ENCODE data around the gene LNX2.

Gene LNX2

DNA sequence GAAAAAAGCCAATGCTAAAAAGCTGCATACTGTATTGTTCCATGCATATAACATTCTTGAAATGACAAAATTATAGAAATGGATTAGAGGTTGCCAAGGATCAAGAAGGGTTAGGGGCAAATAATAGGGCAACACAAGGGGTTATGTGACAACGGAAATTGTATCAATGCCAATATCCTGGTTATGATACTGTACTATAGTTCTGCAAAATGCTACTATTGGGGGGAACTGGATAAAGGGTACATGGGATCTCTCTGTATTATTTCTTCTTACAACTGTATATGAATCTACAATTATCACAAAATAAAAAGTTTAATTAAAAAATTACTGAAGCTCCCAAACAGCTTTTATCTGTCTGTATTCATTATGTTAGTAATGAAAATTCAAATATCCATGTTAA is 31.9 kb downstream of the LNX2 start:
- TF ChIP-seq, protein P1, sequence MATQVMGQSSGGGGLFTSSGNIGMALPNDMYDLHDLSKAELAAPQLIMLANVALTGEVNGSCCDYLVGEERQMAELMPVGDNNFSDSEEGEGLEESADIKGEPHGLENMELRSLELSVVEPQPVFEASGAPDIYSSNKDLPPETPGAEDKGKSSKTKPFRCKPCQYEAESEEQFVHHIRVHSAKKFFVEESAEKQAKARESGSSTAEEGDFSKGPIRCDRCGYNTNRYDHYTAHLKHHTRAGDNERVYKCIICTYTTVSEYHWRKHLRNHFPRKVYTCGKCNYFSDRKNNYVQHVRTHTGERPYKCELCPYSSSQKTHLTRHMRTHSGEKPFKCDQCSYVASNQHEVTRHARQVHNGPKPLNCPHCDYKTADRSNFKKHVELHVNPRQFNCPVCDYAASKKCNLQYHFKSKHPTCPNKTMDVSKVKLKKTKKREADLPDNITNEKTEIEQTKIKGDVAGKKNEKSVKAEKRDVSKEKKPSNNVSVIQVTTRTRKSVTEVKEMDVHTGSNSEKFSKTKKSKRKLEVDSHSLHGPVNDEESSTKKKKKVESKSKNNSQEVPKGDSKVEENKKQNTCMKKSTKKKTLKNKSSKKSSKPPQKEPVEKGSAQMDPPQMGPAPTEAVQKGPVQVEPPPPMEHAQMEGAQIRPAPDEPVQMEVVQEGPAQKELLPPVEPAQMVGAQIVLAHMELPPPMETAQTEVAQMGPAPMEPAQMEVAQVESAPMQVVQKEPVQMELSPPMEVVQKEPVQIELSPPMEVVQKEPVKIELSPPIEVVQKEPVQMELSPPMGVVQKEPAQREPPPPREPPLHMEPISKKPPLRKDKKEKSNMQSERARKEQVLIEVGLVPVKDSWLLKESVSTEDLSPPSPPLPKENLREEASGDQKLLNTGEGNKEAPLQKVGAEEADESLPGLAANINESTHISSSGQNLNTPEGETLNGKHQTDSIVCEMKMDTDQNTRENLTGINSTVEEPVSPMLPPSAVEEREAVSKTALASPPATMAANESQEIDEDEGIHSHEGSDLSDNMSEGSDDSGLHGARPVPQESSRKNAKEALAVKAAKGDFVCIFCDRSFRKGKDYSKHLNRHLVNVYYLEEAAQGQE (IDR thresholded peaks at IDR 0.05; ENCODE audit: insufficient read depth in 1 of 2, low read depth in 2 of 2, low read length in 2 of 2) = no peak
- no peak for TF ChIP-seq FOXP2 (optimal IDR thresholded peaks at IDR 0.05; ENCODE audit: borderline replicate concordance, extremely low read depth, extremely low read length, insufficient read depth)
- TF ChIP-seq SIN3A (IDR thresholded peaks at IDR 0.05; ENCODE audit: borderline replicate concordance, insufficient read depth, low read length) = no peak
- no peak for TF ChIP-seq TAF1 (IDR thresholded peaks at IDR 0.05; ENCODE audit: borderline replicate concordance, insufficient read depth, low read length)
- no peak for TF ChIP-seq POLR2AphosphoS5 (IDR thresholded peaks at IDR 0.05; ENCODE audit: low read depth, low read length)

DNA sequence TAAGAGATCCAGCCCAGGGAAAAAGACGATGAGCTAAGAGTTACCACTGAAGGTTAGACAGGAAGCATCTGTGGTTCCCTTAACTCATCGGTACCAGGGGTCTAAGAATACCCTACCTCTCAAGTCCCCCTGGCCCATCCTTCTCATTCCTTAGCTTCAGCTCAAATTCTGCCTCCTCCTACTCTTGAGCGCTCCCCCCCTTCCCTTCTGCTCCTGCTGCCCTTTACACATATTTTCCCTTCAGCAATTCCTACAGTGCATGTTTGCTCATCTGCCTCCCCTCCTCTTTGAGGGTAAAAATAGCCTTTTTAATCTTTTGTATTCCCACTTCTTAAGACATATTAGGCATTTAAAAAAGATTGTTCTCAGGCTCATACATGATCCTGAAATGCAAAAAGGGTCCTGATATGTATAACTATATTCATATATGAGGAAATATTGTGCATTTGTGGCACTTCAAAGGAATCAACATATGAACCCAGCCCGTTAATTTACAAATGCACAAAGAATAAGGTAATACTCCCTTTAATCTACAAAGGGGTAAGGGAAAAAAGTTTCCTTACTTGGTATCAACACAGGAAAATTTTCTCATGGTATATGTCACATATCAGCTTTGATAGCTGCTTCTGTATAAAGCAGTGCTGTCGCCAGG is 33.1 kb downstream of the LNX2 start:
- TF ChIP-seq FOXP2 (optimal IDR thresholded peaks at IDR 0.05; ENCODE audit: borderline replicate concordance, extremely low read depth, extremely low read length, insufficient read depth) (no peak), SIN3A (IDR thresholded peaks at IDR 0.05; ENCODE audit: borderline replicate concordance, insufficient read depth, low read length) (no peak), POLR2AphosphoS5 (IDR thresholded peaks at IDR 0.05; ENCODE audit: low read depth, low read length) (no peak), TAF1 (IDR thresholded peaks at IDR 0.05; ENCODE audit: borderline replicate concordance, insufficient read depth, low read length) (no peak)
- TF ChIP-seq, protein P1 (IDR thresholded peaks at IDR 0.05; ENCODE audit: insufficient read depth in 1 of 2, low read depth in 2 of 2, low read length in 2 of 2) = no peak

DNA sequence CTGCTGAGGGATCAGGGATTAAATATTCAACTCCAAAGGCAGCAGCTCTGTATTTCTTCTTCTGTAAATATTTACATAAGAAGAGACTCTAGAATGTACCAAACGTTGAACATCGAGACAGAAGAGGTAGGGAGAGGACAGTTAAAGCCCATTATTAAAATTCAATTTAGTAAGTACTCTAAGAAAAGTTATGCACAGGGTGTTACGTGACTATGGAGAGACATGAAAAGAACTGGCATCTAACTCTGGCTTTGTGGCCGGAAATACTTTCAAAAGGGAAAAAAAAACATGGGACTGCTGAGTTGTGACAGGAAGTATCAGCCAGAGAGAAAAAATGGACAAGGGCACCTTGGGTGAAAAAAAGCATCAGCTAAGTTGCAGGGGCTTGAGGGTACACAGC is 36.7 kb downstream of the LNX2 start:
- TF ChIP-seq FOXP2 (optimal IDR thresholded peaks at IDR 0.05; ENCODE audit: borderline replicate concordance, extremely low read depth, extremely low read length, insufficient read depth) (no peak), TAF1 (IDR thresholded peaks at IDR 0.05; ENCODE audit: borderline replicate concordance, insufficient read depth, low read length) (no peak), SIN3A (IDR thresholded peaks at IDR 0.05; ENCODE audit: borderline replicate concordance, insufficient read depth, low read length) (no peak), POLR2AphosphoS5 (IDR thresholded peaks at IDR 0.05; ENCODE audit: low read depth, low read length) (no peak)
- TF ChIP-seq, protein P1 (IDR thresholded peaks at IDR 0.05; ENCODE audit: insufficient read depth in 1 of 2, low read depth in 2 of 2, low read length in 2 of 2) = no peak

DNA sequence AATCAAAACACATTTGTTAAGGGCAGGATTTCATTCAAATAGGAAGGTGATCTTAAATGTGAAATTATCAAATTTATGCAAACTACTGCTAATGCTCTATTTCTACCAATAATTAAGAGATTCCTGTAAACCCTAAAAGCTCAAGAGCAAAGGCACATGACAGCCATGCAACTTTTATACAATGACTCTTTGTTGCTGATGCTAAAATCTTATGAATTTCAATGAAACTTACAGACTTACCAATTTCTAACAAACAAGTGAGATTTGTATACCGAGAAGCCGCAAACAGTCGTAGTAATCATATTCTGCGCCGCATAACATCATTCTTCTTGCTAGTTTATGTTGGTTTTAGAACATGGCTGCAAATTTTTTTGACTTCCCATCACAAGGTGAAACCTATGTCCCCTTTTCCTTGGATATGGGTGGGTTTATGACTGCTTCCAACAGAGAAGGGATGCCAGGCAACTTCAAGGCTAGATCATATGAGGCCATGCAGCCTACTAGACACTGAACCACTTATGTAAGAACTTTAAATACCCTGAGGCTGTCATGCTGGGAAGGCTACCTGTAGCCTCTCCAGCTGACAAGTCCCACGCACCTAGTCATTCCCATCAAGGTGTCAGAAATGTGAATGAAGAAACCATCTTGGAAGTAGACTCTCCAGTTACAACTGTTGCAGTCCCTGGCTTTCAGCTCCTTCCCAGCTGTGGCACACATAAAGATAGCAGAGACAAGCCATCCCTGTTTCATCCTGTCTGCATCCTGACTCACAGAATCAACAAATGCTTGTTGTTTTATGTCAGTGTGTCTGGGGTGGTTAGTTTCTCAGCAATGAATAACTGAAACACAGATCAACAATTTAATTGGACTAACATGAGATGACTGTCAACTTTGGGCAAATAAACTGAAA is 42.0 kb downstream of the LNX2 start:
- TF ChIP-seq, protein P1 (IDR thresholded peaks at IDR 0.05; ENCODE audit: insufficient read depth in 1 of 2, low read depth in 2 of 2, low read length in 2 of 2) = no peak
- no peak for TF ChIP-seq POLR2AphosphoS5 (IDR thresholded peaks at IDR 0.05; ENCODE audit: low read depth, low read length)
- TF ChIP-seq TAF1 (IDR thresholded peaks at IDR 0.05; ENCODE audit: borderline replicate concordance, insufficient read depth, low read length) = no peak
- TF ChIP-seq SIN3A (IDR thresholded peaks at IDR 0.05; ENCODE audit: borderline replicate concordance, insufficient read depth, low read length) = no peak
- no peak for TF ChIP-seq FOXP2 (optimal IDR thresholded peaks at IDR 0.05; ENCODE audit: borderline replicate concordance, extremely low read depth, extremely low read length, insufficient read depth)
